SK-N-SH treated with all-trans-retinoic acid at 6 μM for 48 hours (cell line): ENCODE data around the gene ZSCAN10.

Experiments used
- ATAC-seq: fragments of 200-7000 bp; cut with Tn5 transposase; 3 replicates; pipeline ENCODE4 v1.9.1; 2020; ENCODE audit warnings: mild to moderate bottlenecking, moderate library complexity
- ARNTL ChIP-seq: fragments of 450-650 bp; formaldehyde crosslinking; IDR thresholded peaks from 2 replicates; pipeline ENCODE4 v1.5.0; 2020; ENCODE audit warnings: low read depth, mild to moderate bottlenecking, moderate library complexity, borderline replicate concordance
- OSR1 ChIP-seq: fragments of 250-450 bp; sonication (Bioruptor Pico); IDR thresholded peaks from 2 replicates; pipeline ENCODE4 v1.8.0; 2022; ENCODE audit warnings: moderate library complexity, mild to moderate bottlenecking, inconsistent platforms
- SNAI2 ChIP-seq: fragments of 250-450 bp; sonication (Bioruptor Pico); IDR thresholded peaks from 2 replicates; pipeline ENCODE4 v1.5.0; 2020; ENCODE audit warnings: mild to moderate bottlenecking, moderate library complexity
- ZC3H10 ChIP-seq: fragments of 250-450 bp; sonication (Bioruptor Pico); IDR thresholded peaks from 2 replicates; pipeline ENCODE4 v1.5.1; 2021; ENCODE audit warnings: mild to moderate bottlenecking, moderate library complexity
- ZFP3 ChIP-seq: fragments of 250-450 bp; sonication (Bioruptor Pico); IDR thresholded peaks from 2 replicates; pipeline ENCODE4 v1.5.0; 2020; ENCODE audit warnings: mild to moderate bottlenecking, moderate library complexity
- ZFP30 ChIP-seq: fragments of 450-650 bp; formaldehyde crosslinking; IDR thresholded peaks from 2 replicates; pipeline ENCODE4 v1.5.0; 2022; ENCODE audit warnings: mild to moderate bottlenecking, moderate library complexity
- ZNF70 ChIP-seq: fragments of 450-650 bp; formaldehyde crosslinking; IDR thresholded peaks from 2 replicates; pipeline ENCODE4 v1.5.0; 2020; ENCODE audit warnings: mild to moderate bottlenecking, moderate library complexity
- TF ChIP-seq, protein P1 (sequence below): fragments of 250-450 bp; sonication (Bioruptor Pico); IDR thresholded peaks from 2 replicates; pipeline ENCODE4 v1.5.0; 2020; ENCODE audit warnings: mild to moderate bottlenecking, moderate library complexity
- TF ChIP-seq, protein P2 (sequence below): fragments of 250-450 bp; sonication (Bioruptor Pico); IDR thresholded peaks from 2 replicates; pipeline ENCODE4 v1.8.0; 2020; ENCODE audit warnings: mild to moderate bottlenecking, moderate library complexity, borderline replicate concordance
- TF ChIP-seq, protein P3 (sequence below): fragments of 250-450 bp; sonication (Bioruptor Pico); IDR thresholded peaks from 2 replicates; pipeline ENCODE4 v1.8.0; 2021; ENCODE audit warnings: low read depth, mild to moderate bottlenecking, moderate library complexity, borderline replicate concordance
- TF ChIP-seq, protein P4 (sequence below): fragments of 250-450 bp; sonication (Bioruptor Pico); IDR thresholded peaks from 2 replicates; pipeline ENCODE4 v1.5.1; 2020; ENCODE audit warnings: low read depth, mild to moderate bottlenecking, moderate library complexity

The ZSCAN10 gene

DNA sequence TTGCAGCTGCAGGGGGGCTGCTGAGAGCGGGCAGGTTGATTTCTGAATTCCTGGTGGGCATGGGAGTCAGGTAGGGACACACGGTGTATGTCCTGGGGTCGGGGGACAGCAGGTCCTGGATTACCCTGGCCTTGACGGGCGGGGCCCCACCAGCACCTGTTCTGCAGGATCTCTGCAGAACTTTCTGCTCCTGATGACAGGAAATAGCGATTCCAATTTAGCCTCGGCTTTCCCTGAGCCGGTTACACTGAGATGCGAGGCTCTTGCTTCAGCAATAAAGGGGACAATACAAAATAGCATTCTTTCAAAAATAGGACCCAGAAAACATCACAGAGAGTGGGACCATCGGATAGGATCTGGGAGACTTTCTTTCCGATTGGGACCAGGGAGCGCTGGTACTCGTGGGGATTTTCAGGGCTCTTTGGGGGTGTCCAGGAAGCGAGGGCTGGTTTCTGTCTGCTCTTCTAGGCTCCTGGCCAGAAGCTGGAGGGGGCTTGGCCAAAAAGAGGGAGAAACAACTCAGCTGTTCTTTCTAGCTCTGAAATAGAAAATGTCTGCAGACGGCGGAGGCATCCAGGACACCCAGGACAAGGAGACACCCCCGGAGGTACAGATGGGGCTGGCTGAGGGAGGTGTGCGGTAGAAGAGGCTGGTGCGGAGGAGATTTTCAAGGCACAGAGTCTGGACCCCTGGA is 13.9 kb upstream of the ZSCAN10 start (continued):
- TF ChIP-seq, protein P1, sequence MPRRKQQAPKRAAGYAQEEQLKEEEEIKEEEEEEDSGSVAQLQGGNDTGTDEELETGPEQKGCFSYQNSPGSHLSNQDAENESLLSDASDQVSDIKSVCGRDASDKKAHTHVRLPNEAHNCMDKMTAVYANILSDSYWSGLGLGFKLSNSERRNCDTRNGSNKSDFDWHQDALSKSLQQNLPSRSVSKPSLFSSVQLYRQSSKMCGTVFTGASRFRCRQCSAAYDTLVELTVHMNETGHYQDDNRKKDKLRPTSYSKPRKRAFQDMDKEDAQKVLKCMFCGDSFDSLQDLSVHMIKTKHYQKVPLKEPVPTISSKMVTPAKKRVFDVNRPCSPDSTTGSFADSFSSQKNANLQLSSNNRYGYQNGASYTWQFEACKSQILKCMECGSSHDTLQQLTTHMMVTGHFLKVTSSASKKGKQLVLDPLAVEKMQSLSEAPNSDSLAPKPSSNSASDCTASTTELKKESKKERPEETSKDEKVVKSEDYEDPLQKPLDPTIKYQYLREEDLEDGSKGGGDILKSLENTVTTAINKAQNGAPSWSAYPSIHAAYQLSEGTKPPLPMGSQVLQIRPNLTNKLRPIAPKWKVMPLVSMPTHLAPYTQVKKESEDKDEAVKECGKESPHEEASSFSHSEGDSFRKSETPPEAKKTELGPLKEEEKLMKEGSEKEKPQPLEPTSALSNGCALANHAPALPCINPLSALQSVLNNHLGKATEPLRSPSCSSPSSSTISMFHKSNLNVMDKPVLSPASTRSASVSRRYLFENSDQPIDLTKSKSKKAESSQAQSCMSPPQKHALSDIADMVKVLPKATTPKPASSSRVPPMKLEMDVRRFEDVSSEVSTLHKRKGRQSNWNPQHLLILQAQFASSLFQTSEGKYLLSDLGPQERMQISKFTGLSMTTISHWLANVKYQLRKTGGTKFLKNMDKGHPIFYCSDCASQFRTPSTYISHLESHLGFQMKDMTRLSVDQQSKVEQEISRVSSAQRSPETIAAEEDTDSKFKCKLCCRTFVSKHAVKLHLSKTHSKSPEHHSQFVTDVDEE (CRISPR knock-in tag), result no peak
- TF ChIP-seq, protein P2, sequence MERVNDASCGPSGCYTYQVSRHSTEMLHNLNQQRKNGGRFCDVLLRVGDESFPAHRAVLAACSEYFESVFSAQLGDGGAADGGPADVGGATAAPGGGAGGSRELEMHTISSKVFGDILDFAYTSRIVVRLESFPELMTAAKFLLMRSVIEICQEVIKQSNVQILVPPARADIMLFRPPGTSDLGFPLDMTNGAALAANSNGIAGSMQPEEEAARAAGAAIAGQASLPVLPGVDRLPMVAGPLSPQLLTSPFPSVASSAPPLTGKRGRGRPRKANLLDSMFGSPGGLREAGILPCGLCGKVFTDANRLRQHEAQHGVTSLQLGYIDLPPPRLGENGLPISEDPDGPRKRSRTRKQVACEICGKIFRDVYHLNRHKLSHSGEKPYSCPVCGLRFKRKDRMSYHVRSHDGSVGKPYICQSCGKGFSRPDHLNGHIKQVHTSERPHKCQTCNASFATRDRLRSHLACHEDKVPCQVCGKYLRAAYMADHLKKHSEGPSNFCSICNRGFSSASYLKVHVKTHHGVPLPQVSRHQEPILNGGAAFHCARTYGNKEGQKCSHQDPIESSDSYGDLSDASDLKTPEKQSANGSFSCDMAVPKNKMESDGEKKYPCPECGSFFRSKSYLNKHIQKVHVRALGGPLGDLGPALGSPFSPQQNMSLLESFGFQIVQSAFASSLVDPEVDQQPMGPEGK (CRISPR knock-in tag), result no peak
- no peak for TF ChIP-seq ZC3H10 (CRISPR knock-in tag)
- no peak for TF ChIP-seq OSR1 (CRISPR knock-in tag)

DNA sequence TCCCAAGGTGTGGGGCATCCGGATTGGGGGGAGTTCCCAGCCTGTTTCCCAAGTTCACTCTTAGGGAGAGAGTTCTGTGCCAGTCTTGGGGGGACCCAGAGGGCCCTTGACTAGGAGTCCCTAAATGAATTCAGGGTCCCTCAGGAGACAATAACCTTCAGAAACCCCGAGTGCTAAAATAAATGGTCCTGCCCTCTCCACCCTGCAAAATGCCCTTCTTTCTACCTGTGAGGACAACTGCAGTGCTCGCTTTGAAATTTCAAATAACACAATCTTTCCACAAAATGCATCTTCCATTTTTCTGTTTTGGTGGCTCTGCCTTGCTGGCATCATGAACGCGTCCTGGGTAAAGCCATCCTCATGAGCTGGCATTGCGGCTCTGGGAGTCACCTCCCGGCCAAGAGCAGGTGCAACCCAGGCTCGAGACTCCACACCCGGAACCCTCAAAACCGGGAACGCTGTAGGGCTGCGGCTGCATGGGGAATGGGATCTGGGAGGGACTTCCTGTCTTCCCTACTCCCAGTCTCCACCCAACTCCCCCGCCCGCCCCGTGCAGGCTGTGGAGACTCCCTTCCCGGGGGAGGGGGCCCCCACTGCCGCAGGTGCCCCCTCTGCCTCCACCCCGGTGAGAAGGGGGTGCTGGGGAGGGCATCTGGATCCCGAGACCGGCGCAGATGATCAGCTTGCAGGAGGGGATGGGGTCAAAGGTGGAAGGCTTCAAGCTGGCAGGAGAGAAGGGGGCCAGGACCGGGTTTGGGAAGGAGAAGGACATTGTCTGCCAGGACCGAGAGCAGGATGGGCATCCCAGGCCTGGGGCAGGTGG is 13.2 kb upstream of the ZSCAN10 start, which contains the start of gene ZNF205:
ZNF205 (plus strand) TSS at position 529 of the 823 bp plus-strand sequence. CDS start 845 bp downstream, outside the sequence.
- peak; percentile 98 for ATAC-seq
- TF ChIP-seq, protein P3, sequence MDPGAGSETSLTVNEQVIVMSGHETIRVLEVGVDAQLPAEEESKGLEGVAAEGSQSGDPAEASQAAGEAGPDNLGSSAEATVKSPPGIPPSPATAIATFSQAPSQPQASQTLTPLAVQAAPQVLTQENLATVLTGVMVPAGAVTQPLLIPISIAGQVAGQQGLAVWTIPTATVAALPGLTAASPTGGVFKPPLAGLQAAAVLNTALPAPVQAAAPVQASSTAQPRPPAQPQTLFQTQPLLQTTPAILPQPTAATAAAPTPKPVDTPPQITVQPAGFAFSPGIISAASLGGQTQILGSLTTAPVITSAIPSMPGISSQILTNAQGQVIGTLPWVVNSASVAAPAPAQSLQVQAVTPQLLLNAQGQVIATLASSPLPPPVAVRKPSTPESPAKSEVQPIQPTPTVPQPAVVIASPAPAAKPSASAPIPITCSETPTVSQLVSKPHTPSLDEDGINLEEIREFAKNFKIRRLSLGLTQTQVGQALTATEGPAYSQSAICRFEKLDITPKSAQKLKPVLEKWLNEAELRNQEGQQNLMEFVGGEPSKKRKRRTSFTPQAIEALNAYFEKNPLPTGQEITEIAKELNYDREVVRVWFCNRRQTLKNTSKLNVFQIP (CRISPR knock-in tag), result no peak
- TF ChIP-seq, protein P2 (CRISPR knock-in tag), result peak; percentile 70; the same call in 1 of the 2 replicates
- TF ChIP-seq, protein P1 (CRISPR knock-in tag), result peak; percentile 18; the same call in 1 of the 2 replicates
- TF ChIP-seq ARNTL (CRISPR knock-in tag), result no peak
- TF ChIP-seq, protein P4, sequence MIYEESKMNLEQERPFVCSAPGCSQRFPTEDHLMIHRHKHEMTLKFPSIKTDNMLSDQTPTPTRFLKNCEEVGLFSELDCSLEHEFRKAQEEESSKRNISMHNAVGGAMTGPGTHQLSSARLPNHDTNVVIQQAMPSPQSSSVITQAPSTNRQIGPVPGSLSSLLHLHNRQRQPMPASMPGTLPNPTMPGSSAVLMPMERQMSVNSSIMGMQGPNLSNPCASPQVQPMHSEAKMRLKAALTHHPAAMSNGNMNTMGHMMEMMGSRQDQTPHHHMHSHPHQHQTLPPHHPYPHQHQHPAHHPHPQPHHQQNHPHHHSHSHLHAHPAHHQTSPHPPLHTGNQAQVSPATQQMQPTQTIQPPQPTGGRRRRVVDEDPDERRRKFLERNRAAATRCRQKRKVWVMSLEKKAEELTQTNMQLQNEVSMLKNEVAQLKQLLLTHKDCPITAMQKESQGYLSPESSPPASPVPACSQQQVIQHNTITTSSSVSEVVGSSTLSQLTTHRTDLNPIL (CRISPR knock-in tag), result no peak

DNA sequence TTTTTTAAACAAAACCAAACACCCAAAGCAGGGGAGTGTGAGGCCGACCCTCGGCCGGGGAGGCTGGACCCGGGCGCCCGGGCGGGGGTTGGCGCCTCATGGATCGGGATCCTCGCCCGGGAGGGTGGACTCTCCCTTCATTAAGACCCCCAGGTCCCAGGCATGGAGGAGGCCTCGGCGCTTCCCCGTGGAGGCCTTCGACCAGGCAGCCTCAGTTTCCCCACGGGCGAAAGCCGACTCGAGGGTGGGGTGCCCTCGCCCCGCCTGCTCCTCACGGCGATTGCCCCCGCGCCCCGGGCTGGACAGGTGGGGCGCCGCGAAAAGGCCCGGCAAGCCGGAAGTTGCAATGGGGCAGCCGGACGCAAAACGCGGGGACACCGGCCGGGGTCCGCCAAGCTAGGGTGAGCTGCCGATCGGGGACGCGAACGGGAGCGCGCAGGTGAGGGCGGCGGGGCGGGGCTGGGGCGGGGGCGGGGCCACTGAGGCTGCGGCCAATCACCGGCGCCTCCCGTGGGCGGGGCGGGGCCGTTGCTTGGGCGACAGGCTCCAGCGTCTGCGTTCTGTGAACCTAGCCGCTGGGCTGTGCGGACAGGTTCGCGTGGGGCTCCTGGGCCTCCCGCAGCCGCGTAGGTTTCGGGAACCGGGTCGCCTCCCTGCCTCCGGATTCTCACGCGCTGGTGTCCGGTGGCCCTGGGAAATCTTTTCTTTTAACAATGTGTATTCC is 7.3 kb upstream of the ZSCAN10 start:
- TF ChIP-seq, protein P2 (CRISPR knock-in tag), result peak; percentile 73; the same call in 1 of the 2 replicates
- TF ChIP-seq ZNF70 (CRISPR knock-in tag), result 0 out of 2 replicates have a peak, but pooled peaks have one; percentile 17
- no peak for TF ChIP-seq ZFP3 (CRISPR knock-in tag)
- TF ChIP-seq SNAI2, result peak; percentile 64; the same call in 1 of the 2 replicates
- TF ChIP-seq ZFP30, result peak; percentile 56; the same call in 1 of the 2 replicates
- ATAC-seq, result peak; percentile 97
